Rectal smooth muscle tissue (tissue), 1 donor: Measurements from ENCODE around the gene FFAR2.
"Not testable (repeated sequence)": the region's sequence is repeated elsewhere in the genome, so short reads cannot be mapped to it uniquely, and the experiment has no call there.

Experiments
- H3K27ac ChIP-seq: one replicate; pipeline ENCODE4 v1.7.0; 2013; ENCODE audit warnings: low read depth, low read length, inconsistent platforms
- H3K27me3 ChIP-seq: one replicate; pipeline ENCODE4 v1.7.0; 2013; ENCODE audit warnings: low read length; ENCODE audit not compliant: control insufficient read depth, insufficient read depth
- H3K36me3 ChIP-seq: one replicate; pipeline ENCODE4 v1.7.0; 2013; ENCODE audit warnings: low read length; ENCODE audit not compliant: control insufficient read depth, insufficient read depth
- H3K4me1 ChIP-seq: one replicate; pipeline ENCODE4 v1.7.0; 2013; ENCODE audit warnings: low read length; ENCODE audit not compliant: control insufficient read depth, insufficient read depth
- H3K4me3 ChIP-seq: one replicate; pipeline ENCODE4 v1.7.0; 2013; ENCODE audit warnings: low read length
- H3K9ac ChIP-seq: one replicate; pipeline ENCODE4 v1.7.0; 2013; ENCODE audit warnings: low read length

The FFAR2 gene

GRCh38 chr19:35461788-35462187 is 13.7 kb downstream of the FFAR2 start:
- H3K4me1 ChIP-seq, H3K36me3 ChIP-seq, H3K27ac ChIP-seq, H3K4me3 ChIP-seq, H3K27me3 ChIP-seq, H3K9ac ChIP-seq: not testable (repeated sequence)

DNA sequence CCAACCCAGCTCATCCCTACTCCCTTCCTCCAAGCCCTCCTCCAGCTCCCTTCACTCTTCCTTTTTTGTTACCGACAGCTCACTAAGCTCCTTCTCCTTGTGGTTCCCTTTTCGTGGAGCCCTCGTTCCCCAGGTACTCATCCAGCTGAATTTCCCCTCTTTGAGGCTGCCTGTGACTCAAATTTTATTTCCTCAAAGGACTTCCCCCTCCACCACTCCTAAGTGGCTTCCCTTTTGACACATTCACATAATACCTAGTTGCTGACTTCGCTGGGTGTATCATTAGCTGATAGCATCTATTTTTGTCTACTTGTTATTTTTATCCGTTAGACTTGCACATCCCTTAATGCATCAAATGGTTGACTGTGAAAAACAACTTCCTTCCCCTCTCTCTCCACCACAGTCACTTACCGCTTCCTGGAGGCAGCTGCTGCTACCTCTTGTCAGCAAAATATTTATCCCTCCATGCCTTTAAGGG is 14.5 kb downstream of the FFAR2 start:
- H3K4me1 ChIP-seq, result no peaks in the 10 kb centered on the region
- H3K27ac ChIP-seq, result no peak overlapping the region
- H3K36me3 ChIP-seq, result no peaks in the 10 kb centered on the region

DNA sequence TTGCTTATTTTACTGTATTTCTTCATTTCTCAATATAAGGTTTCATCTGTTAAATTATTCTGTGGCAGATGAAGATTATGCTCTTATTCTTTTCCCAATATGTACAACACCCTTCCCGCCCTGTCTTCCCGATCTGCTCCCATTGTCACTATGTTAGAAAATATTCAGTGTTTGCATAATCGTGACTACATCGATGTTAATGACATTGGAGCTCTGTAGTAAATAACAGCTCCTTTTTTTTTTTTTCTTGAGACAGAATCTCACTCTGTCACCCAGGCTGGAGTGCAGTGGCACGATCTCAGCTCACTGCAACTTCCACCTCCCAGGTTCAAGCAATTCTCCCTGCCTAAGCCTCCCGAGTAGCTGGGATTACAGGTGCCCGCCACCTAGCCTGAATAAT is 14.9 kb downstream of the FFAR2 start:
- not testable (repeated sequence) for H3K4me1 ChIP-seq, H3K36me3 ChIP-seq, H3K4me3 ChIP-seq, H3K9ac ChIP-seq, H3K27me3 ChIP-seq, H3K27ac ChIP-seq

More for the DNA sequence above, 14.5 kb downstream of the FFAR2 start:
- H3K27me3 ChIP-seq, result no peaks in the 10 kb centered on the region
- H3K9ac ChIP-seq, result no peak overlapping the region
- no peak overlapping the region for H3K4me3 ChIP-seq

DNA sequence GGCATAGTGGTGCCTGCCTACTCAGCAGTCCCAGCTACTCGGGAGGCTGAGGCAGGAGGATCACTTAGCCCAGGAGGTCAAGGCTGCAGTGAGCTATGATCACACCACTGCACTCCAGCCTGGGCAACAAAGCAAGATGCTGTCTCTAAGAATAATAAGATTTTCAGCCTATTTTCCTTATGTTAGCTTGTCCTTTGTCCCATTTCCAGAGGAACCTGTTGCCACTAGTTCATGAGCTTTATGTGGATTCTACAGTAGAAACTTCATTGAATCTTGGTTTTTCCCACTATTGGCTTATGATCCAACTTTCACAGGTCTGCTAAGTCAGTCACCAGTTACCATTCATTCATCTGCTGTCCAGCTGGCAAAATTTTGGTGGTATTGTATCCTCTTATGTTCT is 18.2 kb downstream of the FFAR2 start:
- Histone ChIP-seq H3K36me3 (no peaks in the 10 kb centered on the region), H3K27me3 (no peaks in the 10 kb centered on the region), H3K27ac (no peak overlapping the region), H3K4me1 (no peaks in the 10 kb centered on the region), H3K9ac (no peak overlapping the region), H3K4me3 (no peak overlapping the region)

- Histone ChIP-seq H3K27ac (no peak overlapping the region), H3K4me1 (no peaks in the 10 kb centered on the region), H3K4me3 (no peak overlapping the region), H3K36me3 (no peaks in the 10 kb centered on the region), H3K9ac (no peak overlapping the region), H3K27me3 (no peaks in the 10 kb centered on the region)
Measured at GRCh38 chr19:35468637-35469036, 20.6 kb downstream of the FFAR2 start.

DNA sequence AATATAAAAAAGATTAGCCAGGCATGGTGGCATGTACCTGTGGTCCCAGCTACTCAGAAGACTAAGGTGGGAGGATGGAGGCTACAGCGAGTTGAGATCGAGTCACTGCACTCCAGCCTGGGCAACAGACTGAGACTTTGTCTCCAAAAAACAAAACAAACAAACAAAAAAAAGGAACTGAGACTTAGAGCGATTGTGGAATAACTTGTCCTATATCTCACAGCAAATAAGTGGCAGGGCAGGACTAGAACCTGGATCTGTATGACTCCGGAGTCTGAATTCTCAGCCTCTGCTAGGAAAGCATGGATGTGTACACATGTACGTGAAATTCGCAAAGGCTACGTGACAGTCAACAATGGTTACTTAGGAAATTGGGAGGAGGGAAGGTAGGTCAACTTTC is 22.1 kb downstream of the FFAR2 start:
- Histone ChIP-seq H3K36me3 (no peaks in the 10 kb centered on the region), H3K4me1 (no peaks in the 10 kb centered on the region), H3K4me3 (no peak overlapping the region), H3K27ac (no peak overlapping the region), H3K9ac (no peak overlapping the region), H3K27me3 (no peaks in the 10 kb centered on the region)

DNA sequence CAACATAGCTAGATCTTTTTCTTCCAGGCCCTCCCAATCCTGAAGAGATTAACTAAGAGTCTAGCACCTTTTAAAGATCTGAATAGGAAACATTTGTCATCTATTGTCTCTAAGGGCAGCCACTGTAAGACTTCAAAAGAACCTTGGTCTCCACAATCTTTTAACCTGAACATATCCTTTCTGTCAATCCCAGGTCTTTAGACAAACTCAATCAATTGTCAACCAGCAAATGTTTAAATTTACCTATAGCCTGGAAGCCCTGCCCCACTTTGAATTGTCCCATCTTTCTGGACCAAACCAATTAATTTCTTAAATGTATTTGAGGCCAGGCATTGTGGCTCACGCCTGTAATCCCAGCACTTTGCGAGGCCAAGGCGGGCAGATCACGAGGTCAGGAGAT is 23.0 kb downstream of the FFAR2 start:
- H3K9ac ChIP-seq, H3K4me3 ChIP-seq, H3K27me3 ChIP-seq, H3K27ac ChIP-seq, H3K36me3 ChIP-seq, H3K4me1 ChIP-seq: not testable (repeated sequence)

DNA sequence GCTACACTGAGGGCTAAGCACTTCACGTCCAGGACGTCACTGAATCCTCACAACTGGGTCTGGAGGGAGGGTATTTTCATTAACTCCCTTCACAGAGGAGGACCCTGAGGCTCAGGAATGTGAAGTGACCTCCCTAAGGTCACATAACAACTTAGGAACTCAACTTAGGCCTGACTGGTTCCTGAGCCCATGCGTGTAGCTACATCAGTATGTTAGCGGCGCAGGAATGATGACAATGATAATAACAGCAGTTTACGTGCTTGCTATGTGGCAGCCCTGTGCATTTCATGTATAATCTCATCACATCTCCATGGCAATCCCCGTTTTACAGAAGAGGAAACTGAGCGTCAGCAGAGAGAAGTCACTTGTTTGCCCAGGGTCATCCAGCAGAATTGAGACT is 23.9 kb downstream of the FFAR2 start:
- H3K36me3 ChIP-seq, result no peaks in the 10 kb centered on the region
- no peaks in the 10 kb centered on the region for H3K4me1 ChIP-seq
- no peak overlapping the region for H3K9ac ChIP-seq
- H3K4me3 ChIP-seq, result no peak overlapping the region
- no peak overlapping the region for H3K27ac ChIP-seq
- H3K27me3 ChIP-seq, result no peaks in the 10 kb centered on the region

DNA sequence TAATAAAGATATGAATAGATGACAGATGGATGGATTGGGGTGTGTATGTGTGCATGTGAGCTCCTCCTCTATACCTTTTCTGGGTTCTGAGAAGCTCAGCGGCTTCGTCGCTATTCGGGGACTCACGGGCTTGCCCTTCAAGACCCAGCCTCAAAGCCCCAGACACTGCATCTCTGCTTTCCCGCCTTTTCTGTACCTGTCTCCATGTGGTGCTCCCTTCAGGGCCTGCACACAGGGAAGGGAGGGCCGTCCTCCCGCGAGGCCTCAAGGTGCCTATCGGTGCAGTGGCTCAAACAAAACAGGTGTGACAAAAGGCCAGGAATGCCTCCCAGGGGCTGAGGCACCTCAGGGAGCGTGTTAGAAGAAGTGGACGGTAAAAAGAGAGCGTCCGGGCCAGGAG is 26.0 kb downstream of the FFAR2 start:
- Histone ChIP-seq H3K4me1 (no peaks in the 10 kb centered on the region), H3K27ac (no peak overlapping the region), H3K27me3 (no peaks in the 10 kb centered on the region)

GRCh38 chr19:35474594-35474993 is 26.5 kb downstream of the FFAR2 start:
- H3K27me3 ChIP-seq, H3K27ac ChIP-seq, H3K4me3 ChIP-seq, H3K36me3 ChIP-seq, H3K9ac ChIP-seq, H3K4me1 ChIP-seq: not testable (repeated sequence)

More for the DNA sequence above, 26.0 kb downstream of the FFAR2 start:
- H3K36me3 ChIP-seq, result no peaks in the 10 kb centered on the region
- H3K9ac ChIP-seq, result no peak overlapping the region
- H3K4me3 ChIP-seq, result no peak overlapping the region

DNA sequence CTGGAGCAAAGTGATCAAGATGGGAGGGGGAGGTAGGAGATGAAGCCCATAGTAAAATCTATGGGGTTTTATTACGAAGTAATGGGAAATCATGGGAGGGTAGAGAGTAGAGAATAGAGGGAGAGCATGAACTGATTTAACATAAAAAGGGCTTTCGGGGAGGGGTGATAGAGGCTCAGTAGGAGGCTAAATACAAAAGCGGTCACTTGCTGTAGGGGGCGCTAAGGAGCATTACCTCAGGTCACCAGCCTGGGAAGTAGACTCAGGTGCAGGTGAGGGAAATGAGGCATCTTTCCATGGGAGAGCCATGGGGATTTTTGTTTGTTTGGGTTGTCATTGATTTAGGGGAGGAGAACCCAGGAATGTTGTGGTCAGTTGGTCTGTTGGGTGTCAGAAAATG is 28.1 kb downstream of the FFAR2 start:
- Histone ChIP-seq H3K27me3 (no peaks in the 10 kb centered on the region), H3K27ac (no peak overlapping the region)

DNA sequence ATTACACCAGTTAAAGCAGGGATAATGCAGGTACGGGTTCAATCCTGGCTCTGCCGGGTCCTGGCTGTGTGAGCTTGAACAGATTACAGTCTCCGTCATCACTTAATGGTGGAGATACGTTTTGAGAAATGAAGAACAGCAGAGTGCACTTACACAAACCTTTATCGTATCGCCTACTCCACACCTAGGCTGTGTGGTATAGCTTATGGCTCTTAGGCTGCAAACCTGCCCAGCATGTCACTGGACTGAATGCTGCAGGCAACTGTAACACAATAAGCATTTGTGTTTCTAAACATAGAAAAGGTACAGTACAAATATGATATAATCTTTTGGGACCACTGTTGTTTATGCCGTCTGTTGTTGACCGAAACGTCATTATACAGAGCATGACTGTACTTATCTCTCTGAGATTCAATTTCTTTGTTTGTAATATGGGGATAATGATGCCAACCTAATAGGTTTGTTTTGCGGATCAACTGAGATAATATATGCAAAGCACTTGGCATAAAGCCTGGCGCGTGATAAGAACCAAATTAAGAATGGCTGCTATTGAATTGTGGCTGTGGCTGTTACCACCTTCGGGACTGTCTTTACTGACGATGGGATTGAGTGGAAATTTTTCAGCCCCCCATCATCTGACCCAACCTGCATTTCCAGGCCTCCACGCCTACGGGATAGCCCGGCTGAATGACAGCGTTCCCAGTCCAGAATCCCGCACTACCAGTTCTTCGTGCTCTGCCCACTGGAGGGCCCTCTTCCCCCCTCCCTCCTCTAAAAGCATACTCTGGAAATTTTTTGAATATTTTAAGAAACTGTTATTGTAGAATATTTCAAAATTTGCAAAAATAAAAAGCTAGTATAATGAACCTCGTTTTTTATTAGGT is 31.0 kb downstream of the FFAR2 start:
- H3K36me3 ChIP-seq, result no peaks in the 10 kb centered on the region
- no peak overlapping the region for H3K9ac ChIP-seq
- no peak overlapping the region for H3K4me3 ChIP-seq
- no peaks in the 10 kb centered on the region for H3K4me1 ChIP-seq
- H3K27ac ChIP-seq, result no peak overlapping the region
- no peaks in the 10 kb centered on the region for H3K27me3 ChIP-seq

More for the DNA sequence above, 28.1 kb downstream of the FFAR2 start:
- no peak overlapping the region for H3K9ac ChIP-seq
- H3K4me3 ChIP-seq, result no peak overlapping the region
- no peaks in the 10 kb centered on the region for H3K36me3 ChIP-seq
- no peaks in the 10 kb centered on the region for H3K4me1 ChIP-seq

DNA sequence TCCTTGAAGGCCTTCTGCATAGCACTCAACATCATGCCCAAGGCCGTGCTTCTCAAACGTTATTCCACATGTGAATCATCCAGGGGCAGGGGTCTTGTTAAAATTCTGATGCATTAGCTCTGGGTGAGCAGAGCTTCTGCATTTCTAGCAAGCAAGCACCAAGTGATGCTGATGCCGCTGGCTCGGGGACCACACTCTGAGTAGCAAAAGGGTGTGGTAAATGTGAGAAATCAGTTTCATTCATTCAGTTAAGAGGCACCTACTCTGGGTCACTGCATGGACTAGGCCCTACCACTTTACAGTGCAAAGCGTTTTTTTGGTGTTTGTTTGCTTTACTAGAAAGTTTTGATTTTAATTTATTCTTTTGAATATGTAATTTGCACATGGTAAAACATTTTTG is 35.0 kb downstream of the FFAR2 start:
- Histone ChIP-seq H3K4me3 (no peak overlapping the region), H3K27me3 (no peaks in the 10 kb centered on the region), H3K4me1 (no peaks in the 10 kb centered on the region), H3K9ac (no peak overlapping the region), H3K27ac (no peak overlapping the region), H3K36me3 (no peaks in the 10 kb centered on the region)
